Smooth muscle cell (in vitro differentiated cells): ENCODE data around the gene TTI1. TPM values are rescaled to one million over a fixed set of nuclear protein-coding genes. Genes with fewer than 3 reads are reported as not detected.

ENCODE experiments used
- DNase-seq: peaks from one replicate; lab custom pipeline; 2025; ENCODE audit not compliant: unreplicated experiment; lab: John Stamatoyannopoulos, UW
- H2AFZ ChIP-seq: fragments of 200-600 bp; sonication (generic); 2 replicates; pipeline ENCODE4 v1.6.0; 2016; ENCODE audit warnings: antibody characterized with exemption, low read depth, mild to moderate bottlenecking
- H3F3A ChIP-seq: fragments of 200-600 bp; sonication (generic); 2 replicates; pipeline ENCODE4 v1.6.0; 2017; ENCODE audit warnings: antibody characterized with exemption, low read depth
- H3K27ac ChIP-seq: fragments of 200-600 bp; sonication (generic); 2 replicates; pipeline ENCODE4 v1.5.1; 2016; ENCODE audit warnings: low read depth, mild to moderate bottlenecking
- H3K27me3 ChIP-seq: fragments of 200-600 bp; sonication (generic); 2 replicates; pipeline ENCODE4 v1.6.1; 2016; ENCODE audit warnings: low read depth, mild to moderate bottlenecking
- H3K36me3 ChIP-seq: fragments of 200-600 bp; sonication (generic); 2 replicates; pipeline ENCODE4 v1.5.1; 2016; ENCODE audit warnings: low read depth
- H3K4me1 ChIP-seq: fragments of 200-600 bp; sonication (generic); 2 replicates; pipeline ENCODE4 v1.5.1; 2016; ENCODE audit warnings: low read depth
- H3K4me2 ChIP-seq: fragments of 200-600 bp; sonication (generic); 2 replicates; pipeline ENCODE4 v1.6.0; 2016; ENCODE audit warnings: mild to moderate bottlenecking
- H3K4me3 ChIP-seq: fragments of 200-600 bp; sonication (generic); 2 replicates; pipeline ENCODE4 v1.5.1; 2016; ENCODE audit warnings: mild to moderate bottlenecking
- H3K79me2 ChIP-seq: fragments of 200-600 bp; sonication (generic); 2 replicates; pipeline ENCODE4 v1.6.0; 2016; ENCODE audit warnings: low read depth, mild to moderate bottlenecking
- H3K9ac ChIP-seq: fragments of 200-600 bp; sonication (generic); 2 replicates; pipeline ENCODE4 v1.6.0; 2016; ENCODE audit warnings: low read depth
- H3K9me3 ChIP-seq: fragments of 200-600 bp; sonication (generic); replicated peaks from 2 replicates; pipeline ENCODE4 v1.5.1; 2016; ENCODE audit warnings: low read depth
- H4K20me1 ChIP-seq: fragments of 200-600 bp; sonication (generic); 2 replicates; pipeline ENCODE4 v1.6.0; 2016; ENCODE audit warnings: low read depth
- WGBS: methylation state at CpG from one replicate; pipeline ENCODE4 v1.1.7; 2016; ENCODE audit warnings: low lambda C conversion rate; 5-methylcytosine and 5-hydroxymethylcytosine counted together
- polyA plus RNA-seq: library from polyadenylated mRNA; unstranded; fragments of >200 nt; fragmentation: Nextera tagmentation; extraction: Ambion mirVana; gene quantifications from 2 replicates; pipeline ENCODE4 v1.2.1, GENCODE V29; 2016
- total RNA-seq: library from RNA; depleted of rRNA; stranded (reverse); fragments of >200 nt; gene quantifications from 2 replicates; pipeline ENCODE4 v1.2.3, GENCODE V29; 2014
- TF ChIP-seq, protein P1 (sequence below): fragments of 200-600 bp; sonication (generic); IDR thresholded peaks from 2 replicates; pipeline ENCODE4 v1.5.1; 2017; ENCODE audit warnings: borderline replicate concordance, mild to moderate bottlenecking, antibody characterized with exemption; ENCODE audit not compliant: insufficient read depth, poor library complexity, severe bottlenecking

The TTI1 gene
- total and polyA plus RNA-seq, 2 experiments from 2014 or later, result 17.0 to 20.0 TPM

- H4K20me1 ChIP-seq, result no peaks in the 10 kb centered on the region
- no peaks in the 10 kb centered on the region for H3K79me2 ChIP-seq
- no peak overlapping the region for H3K27ac ChIP-seq
- peaks cover 4% of the 10 kb centered on the region for H3K4me1 ChIP-seq
- H3K9ac ChIP-seq, result no peak overlapping the region
- H3K36me3 ChIP-seq, result no peaks in the 10 kb centered on the region
- no peak overlapping the region for H3K4me3 ChIP-seq
- no peaks in the 10 kb centered on the region for H3K27me3 ChIP-seq
- TF ChIP-seq, protein P1, sequence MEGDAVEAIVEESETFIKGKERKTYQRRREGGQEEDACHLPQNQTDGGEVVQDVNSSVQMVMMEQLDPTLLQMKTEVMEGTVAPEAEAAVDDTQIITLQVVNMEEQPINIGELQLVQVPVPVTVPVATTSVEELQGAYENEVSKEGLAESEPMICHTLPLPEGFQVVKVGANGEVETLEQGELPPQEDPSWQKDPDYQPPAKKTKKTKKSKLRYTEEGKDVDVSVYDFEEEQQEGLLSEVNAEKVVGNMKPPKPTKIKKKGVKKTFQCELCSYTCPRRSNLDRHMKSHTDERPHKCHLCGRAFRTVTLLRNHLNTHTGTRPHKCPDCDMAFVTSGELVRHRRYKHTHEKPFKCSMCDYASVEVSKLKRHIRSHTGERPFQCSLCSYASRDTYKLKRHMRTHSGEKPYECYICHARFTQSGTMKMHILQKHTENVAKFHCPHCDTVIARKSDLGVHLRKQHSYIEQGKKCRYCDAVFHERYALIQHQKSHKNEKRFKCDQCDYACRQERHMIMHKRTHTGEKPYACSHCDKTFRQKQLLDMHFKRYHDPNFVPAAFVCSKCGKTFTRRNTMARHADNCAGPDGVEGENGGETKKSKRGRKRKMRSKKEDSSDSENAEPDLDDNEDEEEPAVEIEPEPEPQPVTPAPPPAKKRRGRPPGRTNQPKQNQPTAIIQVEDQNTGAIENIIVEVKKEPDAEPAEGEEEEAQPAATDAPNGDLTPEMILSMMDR, result no peak
- no peak overlapping the region for H2AFZ ChIP-seq
- H3K4me2 ChIP-seq, result no peak overlapping the region
- WGBS, result 96% methylated on average over 12 of the region's 12 CpGs
- H3K9me3 ChIP-seq, result no peaks in the 10 kb centered on the region
- H3F3A ChIP-seq, result no peaks in the 10 kb centered on the region
- DNase-seq, result no peak
These were observed 95.0 kb downstream of the TTI1 start for GRCh38 chr20:37938181-37938750.

DNA sequence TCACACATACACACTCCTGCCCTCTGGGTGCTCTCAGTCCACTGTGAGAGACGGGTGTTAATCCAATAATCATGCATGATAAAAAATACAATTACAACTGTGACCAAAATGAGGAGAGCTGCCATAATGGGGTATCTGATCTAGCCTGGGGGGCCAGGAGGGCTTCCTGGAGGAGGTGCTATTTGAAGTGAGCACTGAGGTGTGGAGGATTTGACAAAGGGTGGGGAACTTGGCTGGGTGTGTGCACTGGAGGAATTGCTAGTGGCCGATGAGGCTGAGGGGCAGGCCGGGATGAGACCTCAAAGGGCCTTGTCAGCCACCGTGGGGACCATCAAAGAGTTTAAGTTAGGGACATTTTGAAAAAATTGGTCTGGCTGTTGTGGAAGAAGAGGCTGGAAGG is 95.6 kb downstream of the TTI1 start:
- Histone ChIP-seq H3K9me3 (no peaks in the 10 kb centered on the region), H3K27me3 (no peaks in the 10 kb centered on the region), H3F3A (no peaks in the 10 kb centered on the region), H3K4me2 (no peak overlapping the region), H3K4me3 (no peak overlapping the region), H3K36me3 (no peaks in the 10 kb centered on the region), H3K4me1 (peaks cover 4% of the 10 kb centered on the region), H2AFZ (no peak overlapping the region), H3K9ac (no peak overlapping the region), H3K79me2 (no peaks in the 10 kb centered on the region), H3K27ac (no peak overlapping the region), H4K20me1 (no peaks in the 10 kb centered on the region)
- TF ChIP-seq, protein P1, result no peak
- WGBS, result 93% methylated on average over 4 of the region's 4 CpGs
- no peak for DNase-seq

GRCh38 chr20:37936451-37936850 is 96.8 kb downstream of the TTI1 start:
- Histone ChIP-seq H3F3A (no peaks in the 10 kb centered on the region), H3K9me3 (no peaks in the 10 kb centered on the region), H3K9ac (no peak overlapping the region), H3K4me1 (peaks cover 4% of the 10 kb centered on the region), H3K27me3 (no peaks in the 10 kb centered on the region), H3K79me2 (no peaks in the 10 kb centered on the region), H3K36me3 (no peaks in the 10 kb centered on the region), H2AFZ (no peak overlapping the region), H3K4me3 (no peak overlapping the region), H3K4me2 (no peak overlapping the region), H4K20me1 (no peaks in the 10 kb centered on the region), H3K27ac (no peak overlapping the region)
- no peak for DNase-seq
- 92% methylated on average over 8 of the region's 8 CpGs for WGBS
- TF ChIP-seq, protein P1, result no peak

DNA sequence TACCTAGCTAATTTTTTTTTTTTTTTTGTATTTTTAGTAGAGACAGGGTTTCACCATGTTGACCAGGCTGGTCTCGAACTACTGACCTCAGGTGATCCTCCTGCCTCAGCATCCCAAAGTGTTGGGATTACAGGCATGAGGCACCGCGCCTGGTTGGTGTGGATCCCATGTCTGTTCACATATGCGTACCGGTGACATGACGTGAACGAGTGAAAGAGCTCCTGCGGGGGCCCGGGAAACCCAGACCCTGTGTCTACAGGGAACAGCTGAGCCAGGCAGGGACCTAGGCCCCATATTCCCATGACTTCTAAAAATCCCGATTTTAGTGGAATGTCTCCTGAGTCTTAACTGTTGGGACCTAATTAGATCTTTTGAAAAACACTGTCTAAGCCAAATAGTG is 97.2 kb downstream of the TTI1 start:
- TF ChIP-seq, protein P1, result no peak
- 96% methylated on average over 10 of the region's 10 CpGs for WGBS

More for the DNA sequence above, 97.2 kb downstream of the TTI1 start:
- Histone ChIP-seq H4K20me1 (no peaks in the 10 kb centered on the region), H3K79me2 (no peaks in the 10 kb centered on the region), H3K4me1 (peaks cover 4% of the 10 kb centered on the region), H3K4me3 (no peak overlapping the region), H3K4me2 (no peak overlapping the region), H3K36me3 (no peaks in the 10 kb centered on the region), H2AFZ (no peak overlapping the region), H3F3A (no peaks in the 10 kb centered on the region), H3K27ac (no peak overlapping the region), H3K9ac (no peak overlapping the region), H3K27me3 (no peaks in the 10 kb centered on the region), H3K9me3 (no peaks in the 10 kb centered on the region)
- DNase-seq, result no peak
